GM18505 (cell line): ENCODE data around the gene VPS29.

Source experiments
- ATAC-seq: cut with Tn5 transposase; IDR thresholded peaks from one replicate; pipeline ENCODE4 v1.9.1; 2021; ENCODE audit not compliant: unreplicated experiment
- POLR2A ChIP-seq: IDR thresholded peaks from 4 replicates; pipeline ENCODE4 v1.6.1; 2011; ENCODE audit warnings: borderline replicate concordance; ENCODE audit not compliant: insufficient read depth, insufficient read length; ENCODE audit errors: extremely low read depth

The VPS29 gene

DNA sequence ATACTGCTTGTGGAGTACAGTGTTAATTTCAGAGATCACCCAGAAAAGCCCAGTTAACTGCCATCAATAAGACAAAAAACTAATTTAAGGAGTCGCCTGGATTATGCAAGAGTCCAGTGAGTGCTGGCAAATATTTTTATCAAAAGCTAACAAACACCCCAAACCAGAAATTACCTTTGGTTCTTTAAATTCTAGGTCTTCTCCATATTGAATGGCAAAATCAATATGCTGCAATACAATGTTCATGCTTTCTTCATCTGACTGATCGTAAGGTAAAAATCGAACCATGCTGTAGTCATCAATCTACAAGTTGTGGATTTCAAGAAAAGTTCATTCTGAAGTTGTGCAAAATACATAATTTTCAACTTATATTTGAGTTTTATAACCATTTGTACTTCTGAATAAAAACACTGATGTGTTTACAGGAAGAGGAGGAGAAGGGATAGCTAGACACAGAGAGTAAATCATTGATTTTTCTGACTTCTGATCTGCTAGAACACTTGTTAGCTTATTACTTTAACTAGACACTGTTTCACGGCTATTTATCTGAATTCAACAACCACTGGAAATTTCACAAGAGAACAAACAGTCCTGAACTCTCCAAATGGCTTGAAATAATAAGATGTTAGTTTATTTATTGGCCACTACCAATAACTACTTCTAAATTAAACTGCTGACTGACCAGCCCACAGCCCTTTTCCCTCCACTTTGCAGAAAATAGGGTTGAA, 48.2 kb downstream of the VPS29 start:
- no peak for ATAC-seq

DNA sequence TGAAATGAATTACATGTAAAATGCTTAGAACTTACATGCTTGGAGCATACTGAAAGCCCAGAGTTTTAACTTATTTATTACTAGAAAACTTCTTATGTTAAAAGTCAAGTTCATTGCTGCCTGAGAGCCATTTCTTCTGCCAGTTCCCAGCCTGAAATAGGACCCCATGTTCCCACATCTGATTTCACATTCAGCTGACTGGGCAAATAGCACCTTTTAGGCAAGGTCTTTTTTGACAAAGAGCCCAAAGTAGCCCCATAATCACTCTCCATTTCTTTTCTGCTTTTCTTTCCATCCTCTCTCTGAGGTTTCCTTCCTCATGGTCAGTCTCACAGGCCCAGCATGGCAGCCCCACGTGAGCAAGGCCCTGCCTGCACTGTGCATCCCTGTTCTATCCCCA, 50.6 kb downstream of the VPS29 start:
- ATAC-seq: no peak
- no peak for TF ChIP-seq POLR2A

More for the DNA sequence above, 48.2 kb downstream of the VPS29 start:
- no peak for TF ChIP-seq POLR2A

DNA sequence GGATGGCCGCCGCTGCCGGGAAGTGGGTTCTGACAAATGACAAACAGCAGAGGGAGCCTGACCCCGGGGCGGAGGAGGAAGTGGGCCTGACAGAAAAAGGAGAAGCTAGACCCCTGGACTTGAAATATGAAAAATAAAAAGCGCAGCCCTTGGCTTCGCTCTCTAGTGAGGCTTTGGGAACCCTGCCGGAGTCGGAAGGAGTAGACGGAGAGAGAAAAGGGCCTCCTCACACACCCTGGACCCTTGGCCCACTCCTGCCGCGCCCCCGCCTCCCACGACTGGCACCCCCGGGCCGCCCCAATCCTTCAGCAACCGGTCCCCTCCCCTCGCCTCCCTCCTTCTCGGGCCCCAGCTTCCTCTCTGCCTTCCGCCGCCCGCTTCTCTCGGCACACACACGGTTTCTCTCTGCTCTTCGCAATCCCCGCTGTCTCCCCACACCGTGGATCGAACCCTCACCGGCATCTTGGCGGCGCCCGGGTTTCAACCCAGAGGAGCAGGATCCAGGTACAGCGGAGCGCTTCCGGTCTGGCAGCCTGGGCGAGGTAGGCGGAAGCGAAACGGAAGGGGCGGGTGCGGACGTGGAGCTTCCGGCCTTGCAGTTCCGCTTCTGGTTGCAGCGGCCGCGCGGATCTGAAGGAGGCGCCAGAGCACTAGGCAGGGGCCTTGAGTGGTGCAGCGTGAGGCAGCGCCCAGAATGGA, 52.0 kb downstream of the VPS29 start, which contains the start of gene ARPC3:
Gene ARPC3, minus strand, starts transcription at position 539 of the 699 bp plus-strand sequence. Its CDS starts 77 bp downstream, at position 462.
- peak; percentile 88 for TF ChIP-seq POLR2A
- ATAC-seq: peak; percentile 95

DNA sequence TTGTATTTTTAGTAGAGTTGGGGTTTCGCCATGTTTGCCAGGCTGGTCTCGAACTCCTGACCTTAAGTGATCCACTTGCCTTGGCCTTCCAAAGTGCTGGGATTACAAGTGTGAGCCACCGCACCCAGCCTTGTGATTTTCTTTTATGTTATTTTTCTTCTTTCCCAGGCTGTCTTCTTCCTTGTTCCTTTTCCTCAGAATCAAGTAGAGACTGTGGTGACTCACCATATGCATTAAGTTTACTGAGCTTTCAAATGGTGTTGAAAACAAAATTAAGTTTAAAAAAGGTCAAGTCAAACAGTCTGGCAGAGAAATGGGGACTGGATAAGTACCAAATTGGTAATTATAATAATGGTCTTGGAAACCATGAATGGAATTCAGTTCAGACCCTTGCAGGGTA, 57.5 kb downstream of the VPS29 start:
- no peak for ATAC-seq
- TF ChIP-seq POLR2A: no peak
